Body of pancreas (tissue), 4 donors: ENCODE results near the gene WWOX. TPM values are rescaled to one million over a fixed set of nuclear protein-coding genes. Genes with fewer than 3 reads are reported as not detected.
A peak's percentile ranks its signal among the peaks of the same experiment; 100 is the strongest.

Experiments used
- ATAC-seq: fragments of 150-250 bp; one replicate; pipeline ENCODE4 v1.9.1; 2016
- DNase-seq, 4 donors: peaks; one replicate each; pipeline ENCODE4 v3.0.0-alpha.2; 2019
- H3K27ac ChIP-seq, 4 donors: fragments of 200-600 bp; sonication (generic); 1 replicate in 3 of 4; 2 replicates in 1 of 4; pipeline versions ENCODE4 v1.5.1 to v1.6.1; 2016 to 2019; ENCODE audit warnings: mild to moderate bottlenecking in 1 of 4, mixed read lengths in 1 of 4, moderate library complexity in 1 of 4
- H3K27me3 ChIP-seq, 2 donors: fragments of 200-600 bp; sonication (generic); one replicate each; pipeline ENCODE4 v1.6.0; 2016; ENCODE audit warnings: mild to moderate bottlenecking in 1 of 2
- H3K36me3 ChIP-seq, 2 donors: fragments of 200-600 bp; sonication (generic); replicated peaks in 1 of 2; 2 replicates each; pipeline ENCODE4 v1.5.1; 2016; ENCODE audit warnings: low read depth in 2 of 2; ENCODE audit not compliant: insufficient read depth in 1 of 2
- H3K4me1 ChIP-seq: fragments of 200-600 bp; sonication (generic); one replicate; pipeline ENCODE4 v1.6.0; 2016
- H3K4me3 ChIP-seq, 2 donors: fragments of 200-600 bp; sonication (generic); 1 replicate in 1 of 2; 2 replicates in 1 of 2; pipeline ENCODE4 v1.5.1; 2016 to 2019
- H3K9me3 ChIP-seq, 3 donors: fragments of 200-600 bp; sonication (generic); 1 replicate in 2 of 3; 2 replicates in 1 of 3; pipeline ENCODE4 v1.5.1; 2016
- CTCF ChIP-seq, 7 experiments: fragments of 450-650 bp in 4 of 7; fragments of 200-600 bp in 3 of 7; sonication (generic) in 3 of 7; IDR thresholded peaks; one replicate each; pipeline ENCODE4 v1.5.1; 2016 to 2019; ENCODE audit warnings: antibody characterized with exemption in 7 of 7
- POLR2A ChIP-seq, 3 donors: fragments of 450-650 bp; IDR thresholded peaks; one replicate each; pipeline ENCODE4 v1.6.1; 2016; ENCODE audit warnings: antibody characterized with exemption in 3 of 3, mild to moderate bottlenecking in 2 of 3
- WGBS, 2 donors: methylation state at CpG; one replicate each; pipeline ENCODE4 v1.1.5; 2017; 5-methylcytosine and 5-hydroxymethylcytosine counted together
- intact Hi-C: fragments of 100-400 bp; cut with DNase I; formaldehyde crosslinking; loops from one replicate; pipeline ENCODE4 v1.15.1; 2023
- total RNA-seq, 2 donors: library from RNA; depleted of rRNA; stranded (reverse); fragments of >200 nt; gene quantifications; one replicate each; pipeline ENCODE4 v1.1.0, GENCODE V29; 2016

Gene WWOX
- total RNA-seq, 2 donors from 2014 or later, result 52.7 to 67.2 TPM

- ATAC-seq, result no peak
- no peak overlapping the region for H3K27ac ChIP-seq
- H3K27me3 ChIP-seq, result no peaks in the 10 kb centered on the region
- no peaks in the 10 kb centered on the region for H3K4me1 ChIP-seq
- intact Hi-C loops, result no loop called here
- no peaks in the 10 kb centered on the region for H3K36me3 ChIP-seq
- TF ChIP-seq POLR2A (IDR thresholded peaks at IDR 0.05) (no peak), CTCF (IDR thresholded peaks at IDR 0.05) (no peak)
- no peak overlapping the region for H3K4me3 ChIP-seq
- 77 to 79% methylated on average over 3 of the region's 3 CpGs for WGBS, 2 donors
- DNase-seq, result no peak
- no peaks in the 10 kb centered on the region for H3K9me3 ChIP-seq
Measured at GRCh38 chr16:78402833-78403232, 303.4 kb downstream of the WWOX start.

- no peaks in the 10 kb centered on the region for H3K9me3 ChIP-seq
- no peak for DNase-seq
- H3K27ac ChIP-seq, result no peak overlapping the region
- TF ChIP-seq POLR2A (IDR thresholded peaks at IDR 0.05), result no peak
- no peak for TF ChIP-seq CTCF (IDR thresholded peaks at IDR 0.05)
- no peak overlapping the region for H3K4me3 ChIP-seq
- H3K27me3 ChIP-seq, result no peaks in the 10 kb centered on the region
- no peaks in the 10 kb centered on the region for H3K4me1 ChIP-seq
- no peaks in the 10 kb centered on the region for H3K36me3 ChIP-seq
- WGBS, 2 donors, result 53 to 59% methylated on average over 3 of the region's 3 CpGs
- intact Hi-C loops, result no loop called here
- ATAC-seq, result no peak
Measured at GRCh38 chr16:78405040-78405439, 305.6 kb downstream of the WWOX start.

GRCh38 chr16:78405833-78406232 is 306.4 kb downstream of the WWOX start:
- no peak overlapping the region for H3K4me3 ChIP-seq
- H3K36me3 ChIP-seq, result no peaks in the 10 kb centered on the region
- no peaks in the 10 kb centered on the region for H3K27me3 ChIP-seq
- no peak overlapping the region for H3K27ac ChIP-seq
- TF ChIP-seq POLR2A (IDR thresholded peaks at IDR 0.05) (no peak), CTCF (IDR thresholded peaks at IDR 0.05) (no peak)
- DNase-seq, result no peak
- intact Hi-C loops, result no loop called here
- H3K4me1 ChIP-seq, result no peaks in the 10 kb centered on the region
- H3K9me3 ChIP-seq, result no peaks in the 10 kb centered on the region
- ATAC-seq, result no peak
- 86 to 94% methylated on average over 7 of the region's 7 CpGs for WGBS, 2 donors

- TF ChIP-seq CTCF (IDR thresholded peaks at IDR 0.05), result no peak
- no peak for TF ChIP-seq POLR2A (IDR thresholded peaks at IDR 0.05)
- ATAC-seq (peak; percentile 24), DNase-seq (no peak)
- no peaks in the 10 kb centered on the region for H3K36me3 ChIP-seq
- intact Hi-C loops, result no loop called here
- no peaks in the 10 kb centered on the region for H3K27me3 ChIP-seq
- no peak overlapping the region for H3K27ac ChIP-seq
- H3K4me1 ChIP-seq, result no peaks in the 10 kb centered on the region
- no peak overlapping the region for H3K4me3 ChIP-seq
- no peaks in the 10 kb centered on the region for H3K9me3 ChIP-seq
Measured at GRCh38 chr16:78407191-78407590, 307.7 kb downstream of the WWOX start.

- DNase-seq (no peak), ATAC-seq (no peak)
- Histone ChIP-seq H3K9me3 (no peaks in the 10 kb centered on the region), H3K4me3 (no peak overlapping the region), H3K27ac (no peak overlapping the region), H3K36me3 (no peaks in the 10 kb centered on the region), H3K27me3 (no peaks in the 10 kb centered on the region), H3K4me1 (no peaks in the 10 kb centered on the region)
- intact Hi-C loops, result no loop called here
- no peak for TF ChIP-seq CTCF (IDR thresholded peaks at IDR 0.05)
- TF ChIP-seq POLR2A (IDR thresholded peaks at IDR 0.05), result no peak
- whole genome bisulfite sequencing, 2 donors, result 83 to 88% methylated on average over 2 to 3 of the region's 3 CpGs
Measured at GRCh38 chr16:78413651-78414050, 314.2 kb downstream of the WWOX start.
